BE2C (cell line): ENCODE results near the gene SYNE4.

Source experiments
- DNase-seq: peaks from one replicate; pipeline ENCODE4 v3.0.0-alpha.2; 2020
- H3K27me3 ChIP-seq: fragments of 250-450 bp; sonication (Bioruptor Pico); 2 replicates; pipeline ENCODE4 v1.5.1; 2020; ENCODE audit warnings: mild to moderate bottlenecking
- H3K36me3 ChIP-seq: fragments of 250-450 bp; sonication (Bioruptor Pico); 2 replicates; pipeline ENCODE4 v1.5.1; 2020; ENCODE audit warnings: mild to moderate bottlenecking
- H3K4me1 ChIP-seq: fragments of 250-450 bp; sonication (Bioruptor Pico); 2 replicates; pipeline ENCODE4 v1.5.1; 2020
- H3K4me3 ChIP-seq: 2 replicates; pipeline ENCODE4 v1.5.1; 2011; ENCODE audit warnings: low read depth, low read length
- H3K9me3 ChIP-seq: fragments of 250-450 bp; sonication (Bioruptor Pico); 2 replicates; pipeline ENCODE4 v1.5.1; 2020
- TF ChIP-seq, protein P1 (sequence below): IDR thresholded peaks from 2 replicates; pipeline ENCODE4 v1.5.1; 2012; ENCODE audit warnings: mild to moderate bottlenecking, low read depth, low read length

The SYNE4 gene

DNA sequence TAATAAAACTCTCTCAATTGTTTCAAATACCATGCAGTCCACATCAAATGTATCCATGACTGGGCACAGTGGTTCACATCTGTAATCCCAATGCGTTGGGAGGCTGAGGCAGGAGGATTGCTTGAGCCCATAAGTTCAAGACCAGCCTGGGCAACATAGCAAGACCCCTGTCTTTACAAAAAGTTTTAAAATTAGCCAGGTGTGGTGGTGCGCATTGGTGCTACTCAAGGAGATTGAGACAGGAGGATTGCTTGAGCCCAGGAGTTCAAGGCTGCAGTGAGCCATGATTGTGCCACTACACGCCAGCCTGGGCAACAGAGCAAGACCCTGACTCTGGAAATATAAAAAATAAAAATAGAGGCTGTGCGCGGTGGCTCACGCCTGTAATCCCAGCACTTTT, 19.1 kb upstream of the SYNE4 start:
- peaks cover 11% of the 10 kb centered on the region; the same call in 1 of the 2 replicates for H3K36me3 ChIP-seq
- H3K4me3 ChIP-seq, result no peak overlapping the region
- no peaks in the 10 kb centered on the region for H3K9me3 ChIP-seq
- no peak for DNase-seq
- no peaks in the 10 kb centered on the region for H3K27me3 ChIP-seq
- H3K4me1 ChIP-seq, result no peaks in the 10 kb centered on the region
- TF ChIP-seq, protein P1, sequence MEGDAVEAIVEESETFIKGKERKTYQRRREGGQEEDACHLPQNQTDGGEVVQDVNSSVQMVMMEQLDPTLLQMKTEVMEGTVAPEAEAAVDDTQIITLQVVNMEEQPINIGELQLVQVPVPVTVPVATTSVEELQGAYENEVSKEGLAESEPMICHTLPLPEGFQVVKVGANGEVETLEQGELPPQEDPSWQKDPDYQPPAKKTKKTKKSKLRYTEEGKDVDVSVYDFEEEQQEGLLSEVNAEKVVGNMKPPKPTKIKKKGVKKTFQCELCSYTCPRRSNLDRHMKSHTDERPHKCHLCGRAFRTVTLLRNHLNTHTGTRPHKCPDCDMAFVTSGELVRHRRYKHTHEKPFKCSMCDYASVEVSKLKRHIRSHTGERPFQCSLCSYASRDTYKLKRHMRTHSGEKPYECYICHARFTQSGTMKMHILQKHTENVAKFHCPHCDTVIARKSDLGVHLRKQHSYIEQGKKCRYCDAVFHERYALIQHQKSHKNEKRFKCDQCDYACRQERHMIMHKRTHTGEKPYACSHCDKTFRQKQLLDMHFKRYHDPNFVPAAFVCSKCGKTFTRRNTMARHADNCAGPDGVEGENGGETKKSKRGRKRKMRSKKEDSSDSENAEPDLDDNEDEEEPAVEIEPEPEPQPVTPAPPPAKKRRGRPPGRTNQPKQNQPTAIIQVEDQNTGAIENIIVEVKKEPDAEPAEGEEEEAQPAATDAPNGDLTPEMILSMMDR, result no peak

DNA sequence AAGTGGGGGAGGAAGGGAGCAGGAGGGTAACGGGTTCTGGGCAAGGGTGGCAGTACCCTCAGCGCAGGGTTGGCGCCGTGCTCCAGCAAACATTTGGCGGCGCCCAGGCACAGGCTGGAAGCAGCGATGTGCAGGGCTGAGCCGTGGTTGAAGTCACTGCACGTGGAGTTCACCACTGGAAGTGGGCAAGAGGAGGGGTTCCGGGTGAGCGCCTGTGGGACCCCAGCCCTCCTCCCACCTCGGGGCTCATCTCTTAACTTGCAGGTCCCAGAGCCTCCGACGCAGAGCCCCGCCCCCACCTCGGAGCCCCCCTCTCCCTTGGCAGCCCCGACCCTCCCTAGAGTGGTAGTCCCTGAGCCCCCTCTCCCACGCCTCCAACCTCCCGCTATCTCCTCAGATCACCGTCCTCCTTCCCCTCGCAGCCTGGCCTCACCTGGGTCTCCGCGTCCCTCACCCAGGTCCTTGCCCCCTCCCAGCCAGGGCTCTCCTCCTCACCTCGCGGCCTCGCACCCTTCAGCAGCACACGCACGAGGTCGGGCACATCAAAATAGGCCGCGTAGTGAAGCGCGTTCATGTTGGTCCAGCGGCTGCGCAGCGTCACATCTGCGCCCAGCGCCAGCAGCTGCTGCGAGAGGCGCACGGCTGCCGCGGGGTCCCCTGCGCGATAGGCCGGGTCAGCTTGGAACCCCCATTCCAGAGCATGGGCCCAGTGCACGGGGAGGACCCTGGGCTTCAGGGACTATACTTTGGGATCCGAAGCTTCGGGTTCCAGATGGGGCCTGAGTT, 17.7 kb upstream of the SYNE4 start:
- Histone ChIP-seq H3K36me3 (peaks cover 11% of the 10 kb centered on the region; the same call in 1 of the 2 replicates), H3K27me3 (no peaks in the 10 kb centered on the region), H3K9me3 (no peaks in the 10 kb centered on the region), H3K4me1 (no peaks in the 10 kb centered on the region), H3K4me3 (no peak overlapping the region)
- no peak for DNase-seq
- TF ChIP-seq, protein P1, result no peak

- TF ChIP-seq, protein P1, result no peak
- H3K4me1 ChIP-seq, result no peaks in the 10 kb centered on the region
- H3K36me3 ChIP-seq, result peaks cover 11% of the 10 kb centered on the region; the same call in 1 of the 2 replicates
- no peaks in the 10 kb centered on the region for H3K27me3 ChIP-seq
- H3K4me3 ChIP-seq, result no peak overlapping the region
- no peak for DNase-seq
- no peaks in the 10 kb centered on the region for H3K9me3 ChIP-seq
Measured at GRCh38 chr19:36025541-36025940, 16.9 kb upstream of the SYNE4 start.

GRCh38 chr19:36023432-36023831, 14.8 kb upstream of the SYNE4 start:
- Histone ChIP-seq H3K36me3 (peaks cover 11% of the 10 kb centered on the region; the same call in 1 of the 2 replicates), H3K4me3 (no peak overlapping the region), H3K4me1 (no peaks in the 10 kb centered on the region), H3K9me3 (no peaks in the 10 kb centered on the region), H3K27me3 (no peaks in the 10 kb centered on the region)
- no peak for DNase-seq
- TF ChIP-seq, protein P1, result no peak

DNA sequence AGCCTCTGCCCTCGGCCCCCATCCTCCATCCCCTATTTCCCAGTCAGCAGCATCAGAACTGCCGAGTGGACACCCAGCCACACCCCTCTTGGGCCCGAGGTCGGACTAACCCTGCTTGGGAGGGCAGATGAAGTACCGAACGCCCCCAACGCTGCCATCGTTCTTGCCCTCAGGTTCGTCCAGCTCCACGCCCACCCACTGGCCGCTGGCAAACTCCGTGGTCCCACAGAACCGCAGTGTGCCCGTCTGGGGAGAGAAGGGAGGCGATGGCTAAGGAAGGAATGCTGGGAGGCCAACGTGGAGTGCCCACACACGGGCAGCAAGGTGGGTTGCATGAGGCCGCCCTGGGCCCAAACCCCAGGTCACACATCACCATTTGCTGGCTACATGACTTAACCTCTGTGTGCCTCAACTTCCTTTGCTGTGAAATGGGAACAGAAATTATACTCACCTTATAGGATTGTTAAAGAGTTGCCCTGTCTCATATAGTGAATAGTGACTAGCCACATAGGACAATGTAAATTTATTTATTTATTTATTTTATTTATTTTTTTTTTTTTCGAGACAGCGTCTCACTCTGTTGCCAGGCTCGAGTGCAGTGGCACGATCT, 10.6 kb upstream of the SYNE4 start:
- H3K36me3 ChIP-seq, result peaks cover 11% of the 10 kb centered on the region
- H3K27me3 ChIP-seq, result no peaks in the 10 kb centered on the region
- no peak for DNase-seq
- H3K4me1 ChIP-seq, result no peaks in the 10 kb centered on the region
- TF ChIP-seq, protein P1, result no peak
- no peak overlapping the region for H3K4me3 ChIP-seq
- no peaks in the 10 kb centered on the region for H3K9me3 ChIP-seq
